Right renal cortex interstitium (tissue), 3 donors: ENCODE data around the gene ERGIC3. TPM values are rescaled to one million over a fixed set of nuclear protein-coding genes. Genes with fewer than 3 reads are reported as not detected.

ENCODE experiments used
- DNase-seq, 3 donors: peaks; one replicate each; pipeline ENCODE4 v3.0.0-alpha.2; 2013; ENCODE audit warnings: low read depth in 3 of 3, low spot score in 2 of 3
- polyA plus RNA-seq, 3 donors: library from polyadenylated mRNA; unstranded; fragments of 120-200 nt; gene quantifications; one replicate each; pipeline ENCODE4 v1.2.1, GENCODE V29; 2013; ENCODE audit not compliant: insufficient read length in 3 of 3

Gene ERGIC3
- 100 to 1,000 TPM; 341 to 374 (median 348) TPM for polyA plus RNA-seq

GRCh38 chr20:35541783-35542662 is at the start of gene ERGIC3:
Gene ERGIC3, plus strand, starts transcription at chr20:35542078. Its CDS starts 20 bp downstream, at chr20:35542098.
- peak; percentile 81 to 92 (median 86) for DNase-seq

- no peak for DNase-seq
Measured at GRCh38 chr20:35492352-35492751, 49.5 kb upstream of the ERGIC3 start.

- no peak for DNase-seq
Measured at GRCh38 chr20:35496481-35496880, 45.4 kb upstream of the ERGIC3 start.

GRCh38 chr20:35497320-35497719 is 44.6 kb upstream of the ERGIC3 start:
- DNase-seq, result no peak

GRCh38 chr20:35497780-35498189 is 44.1 kb upstream of the ERGIC3 start:
- DNase-seq, result no peak

GRCh38 chr20:35499271-35499670 is 42.6 kb upstream of the ERGIC3 start:
- DNase-seq, result no peak

- no peak for DNase-seq
Measured at GRCh38 chr20:35502352-35502751, 39.5 kb upstream of the ERGIC3 start.

- no peak for DNase-seq
Measured at GRCh38 chr20:35503281-35503680, 38.6 kb upstream of the ERGIC3 start.

GRCh38 chr20:35503841-35504561 is 37.9 kb upstream of the ERGIC3 start:
- no peak for DNase-seq

- no peak for DNase-seq
Measured at GRCh38 chr20:35504751-35505150, 37.1 kb upstream of the ERGIC3 start.

- no peak for DNase-seq
Measured at GRCh38 chr20:35506179-35506578, 35.7 kb upstream of the ERGIC3 start.

GRCh38 chr20:35506872-35507638 is 34.8 kb upstream of the ERGIC3 start:
- no peak for DNase-seq

- no peak for DNase-seq
Measured at GRCh38 chr20:35508493-35509218, 33.2 kb upstream of the ERGIC3 start.

- DNase-seq, result no peak
Measured at GRCh38 chr20:35510951-35511735, 30.7 kb upstream of the ERGIC3 start.

GRCh38 chr20:35511814-35512420 is 30.0 kb upstream of the ERGIC3 start:
- peak in 2 of 3 donors; percentile 2 to 12 for DNase-seq

- DNase-seq, result no peak
Measured at GRCh38 chr20:35514371-35514932, 27.4 kb upstream of the ERGIC3 start.

- DNase-seq, result no peak
Measured at GRCh38 chr20:35515341-35515740, 26.5 kb upstream of the ERGIC3 start.

GRCh38 chr20:35515949-35516645 is 25.8 kb upstream of the ERGIC3 start:
- DNase-seq, result no peak
